Measurements from ENCODE around the gene DCLK3. TPM values are rescaled to one million over a fixed set of nuclear protein-coding genes. Genes with fewer than 3 reads are reported as not detected.

The DCLK3 gene
- not detected in 2 replicates for total RNA-seq (2014; rRNA removed)
- not detected for polyA plus RNA-seq (2012)

- DNase-seq (ENCODE audit: low read depth): no peak
These were observed at the start of gene DCLK3 for GRCh38 chr3:36763850-36764703. TSS of gene DCLK3 (minus strand) at chr3:36764553. CDS start at chr3:36764263, 290 bp downstream.

GRCh38 chr3:36813305-36813704 is 49.0 kb upstream of the DCLK3 start:
- no peak for DNase-seq (ENCODE audit: low read depth)

GRCh38 chr3:36812240-36812639 is 47.9 kb upstream of the DCLK3 start:
- no peak for DNase-seq (ENCODE audit: low read depth)

- DNase-seq (ENCODE audit: low read depth): no peak
These were observed 47.4 kb upstream of the DCLK3 start for GRCh38 chr3:36811768-36812167.

GRCh38 chr3:36804295-36805055 is 40.1 kb upstream of the DCLK3 start:
- no peak for DNase-seq (ENCODE audit: low read depth)

- DNase-seq (ENCODE audit: low read depth): no peak
These were observed 38.9 kb upstream of the DCLK3 start for GRCh38 chr3:36803091-36803791.

GRCh38 chr3:36800533-36801116 is 36.3 kb upstream of the DCLK3 start:
- DNase-seq (ENCODE audit: low read depth): no peak

GRCh38 chr3:36796881-36797280 is 32.5 kb upstream of the DCLK3 start:
- peak; percentile 48 for DNase-seq (ENCODE audit: low read depth)

GRCh38 chr3:36796161-36796560 is 31.8 kb upstream of the DCLK3 start:
- no peak for DNase-seq (ENCODE audit: low read depth)

- no peak for DNase-seq (ENCODE audit: low read depth)
These were observed 31.3 kb upstream of the DCLK3 start for GRCh38 chr3:36795622-36796021.

- DNase-seq (ENCODE audit: low read depth): peak; percentile 10
These were observed 28.0 kb upstream of the DCLK3 start for GRCh38 chr3:36792342-36792741.

- DNase-seq (ENCODE audit: low read depth): no peak
These were observed 26.4 kb upstream of the DCLK3 start for GRCh38 chr3:36790765-36791164.

GRCh38 chr3:36786921-36787890 is 22.9 kb upstream of the DCLK3 start:
- DNase-seq (ENCODE audit: low read depth): no peak

GRCh38 chr3:36784138-36784635 is 19.8 kb upstream of the DCLK3 start:
- no peak for DNase-seq (ENCODE audit: low read depth)

GRCh38 chr3:36777424-36778218 is 13.3 kb upstream of the DCLK3 start:
- DNase-seq (ENCODE audit: low read depth): no peak

GRCh38 chr3:36776436-36776835 is 12.1 kb upstream of the DCLK3 start:
- no peak for DNase-seq (ENCODE audit: low read depth)

GRCh38 chr3:36774052-36774451 is 9.7 kb upstream of the DCLK3 start:
- peak; percentile 43 for DNase-seq (ENCODE audit: low read depth)

- DNase-seq (ENCODE audit: low read depth): no peak
These were observed 7.6 kb upstream of the DCLK3 start for GRCh38 chr3:36771931-36772330.

GRCh38 chr3:36769926-36770325 is 5.6 kb upstream of the DCLK3 start:
- no peak for DNase-seq (ENCODE audit: low read depth)

Data from LHCN-M2 (cell line).